Jurkat, Clone E6-1 (cell line): ENCODE results near the gene PLOD3.
"Not testable (repeated sequence)": the region's sequence is repeated elsewhere in the genome, so short reads cannot be mapped to it uniquely, and the experiment has no call there.

ENCODE experiments used
- DNase-seq: peaks from one replicate; pipeline ENCODE4 v3.0.0-alpha.2; 2011; ENCODE audit warnings: low read depth, low spot score
- H3K4me3 ChIP-seq: 2 replicates; pipeline ENCODE4 v1.5.1; 2011; ENCODE audit warnings: mild to moderate bottlenecking, low read length, control low read depth, moderate library complexity

Gene PLOD3

DNA sequence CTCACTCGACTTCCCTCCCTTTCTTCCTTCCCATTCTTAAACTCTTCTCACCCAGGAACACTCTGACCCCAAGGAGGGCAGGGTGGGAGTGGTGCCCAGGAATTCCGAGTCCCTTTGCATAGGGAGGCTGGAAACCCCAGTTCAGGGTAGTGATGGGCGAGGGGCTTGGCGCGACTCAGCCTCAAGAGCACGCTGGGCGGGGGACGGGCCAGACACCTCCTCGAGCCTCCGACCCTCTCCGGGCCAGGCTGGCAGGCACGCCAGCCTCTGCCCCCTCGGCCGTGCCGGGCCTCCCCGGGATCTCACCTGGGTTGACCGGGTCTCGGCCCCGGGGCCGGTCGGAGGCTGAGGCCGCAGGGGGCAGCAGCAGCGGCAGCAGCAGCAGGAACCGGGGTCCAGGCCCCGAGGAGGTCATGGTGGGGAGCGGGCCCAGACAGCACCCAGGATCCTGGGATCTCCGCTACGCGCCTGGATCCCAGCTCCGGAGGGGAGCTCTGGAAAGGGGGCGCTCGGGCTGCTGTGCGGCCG, 457 bp downstream of the PLOD3 start:
- H3K4me3 ChIP-seq: peak overlapping the region; percentile 94
- no peak for DNase-seq

DNA sequence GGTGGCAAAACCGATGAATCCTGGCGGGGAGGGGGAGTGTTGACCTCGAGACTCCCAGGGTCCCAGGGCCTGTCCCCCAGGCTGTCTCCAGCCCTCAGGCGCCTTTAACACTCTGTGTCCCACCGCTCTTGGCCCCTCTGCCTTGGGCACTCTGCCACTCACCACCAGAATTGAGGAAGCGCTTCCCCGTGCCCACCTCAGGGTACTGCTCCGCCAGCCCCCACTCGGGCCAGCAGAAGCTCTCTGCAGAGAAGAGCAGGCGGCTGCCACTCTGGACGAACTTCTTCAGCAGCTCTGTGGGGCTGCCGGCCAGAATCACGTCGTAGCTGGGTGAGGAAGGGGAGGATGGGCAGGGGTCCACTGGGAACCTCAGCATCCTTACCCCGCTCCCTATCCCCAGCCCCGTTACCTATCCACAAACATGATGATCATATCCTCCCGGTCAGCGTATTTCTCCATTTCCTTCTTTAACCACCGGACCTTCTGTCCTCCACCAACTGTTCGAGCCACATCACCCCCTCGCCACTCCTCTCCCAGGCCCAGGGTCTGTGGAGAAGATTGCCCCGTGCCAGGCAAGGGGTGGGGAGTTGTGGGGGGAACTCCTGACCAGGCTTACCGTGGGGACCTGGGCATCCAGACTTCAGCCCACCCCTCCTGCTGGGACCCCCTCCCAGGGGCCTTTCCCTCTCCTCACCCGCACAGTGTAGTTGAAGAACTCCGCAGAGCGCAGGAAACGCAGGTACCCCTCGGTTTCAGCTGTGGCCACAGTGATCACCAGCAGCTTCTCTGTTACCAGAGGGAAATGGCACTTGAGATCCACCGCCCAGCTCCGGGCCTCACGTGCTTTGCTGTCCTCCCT, 1.2 kb downstream of the PLOD3 start:
- H3K4me3 ChIP-seq: peak overlapping the region; percentile 94
- no peak for DNase-seq

DNA sequence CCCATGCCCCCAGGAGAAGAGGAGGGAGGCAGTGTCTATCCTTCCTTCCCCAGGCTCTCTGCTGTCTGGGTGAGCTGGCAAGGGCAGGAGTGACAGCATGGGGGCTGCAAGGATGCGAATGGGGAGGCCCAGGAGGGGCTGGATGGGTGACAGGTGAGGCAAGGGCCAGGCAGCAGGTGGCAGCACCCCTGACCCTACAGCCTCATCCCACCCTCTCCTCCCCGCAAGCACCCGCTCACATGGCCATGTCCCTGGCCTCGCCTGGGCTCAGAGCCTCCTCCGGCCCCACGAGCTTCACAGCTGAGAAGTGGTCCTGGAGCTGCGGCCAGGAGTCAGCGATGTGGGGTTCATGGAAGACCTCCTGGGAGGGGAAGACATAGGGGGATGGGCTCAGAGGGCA, 5.4 kb downstream of the PLOD3 start:
- no peak for DNase-seq
- H3K4me3 ChIP-seq: no peak overlapping the region

DNA sequence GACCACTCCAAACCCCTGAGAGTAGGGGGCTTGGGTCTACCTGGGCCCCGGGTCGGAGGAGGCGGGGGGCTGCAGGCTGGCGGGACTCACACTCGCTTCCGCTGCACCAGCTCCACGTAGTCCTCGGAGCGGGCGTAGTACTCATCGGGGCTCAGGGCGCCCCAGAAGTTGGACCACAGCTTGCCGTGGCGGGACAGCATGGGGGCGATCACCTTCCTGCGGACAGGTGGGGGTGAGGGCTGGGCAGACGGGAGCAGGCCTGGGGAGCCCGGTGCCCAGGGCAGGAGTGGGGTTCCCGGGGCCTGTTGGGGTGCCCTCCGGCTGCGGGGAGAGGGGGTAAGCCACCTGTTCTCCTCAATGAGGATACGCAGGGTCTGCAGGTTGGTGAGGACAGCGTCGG, 5.9 kb downstream of the PLOD3 start:
- no peak overlapping the region for H3K4me3 ChIP-seq

DNA sequence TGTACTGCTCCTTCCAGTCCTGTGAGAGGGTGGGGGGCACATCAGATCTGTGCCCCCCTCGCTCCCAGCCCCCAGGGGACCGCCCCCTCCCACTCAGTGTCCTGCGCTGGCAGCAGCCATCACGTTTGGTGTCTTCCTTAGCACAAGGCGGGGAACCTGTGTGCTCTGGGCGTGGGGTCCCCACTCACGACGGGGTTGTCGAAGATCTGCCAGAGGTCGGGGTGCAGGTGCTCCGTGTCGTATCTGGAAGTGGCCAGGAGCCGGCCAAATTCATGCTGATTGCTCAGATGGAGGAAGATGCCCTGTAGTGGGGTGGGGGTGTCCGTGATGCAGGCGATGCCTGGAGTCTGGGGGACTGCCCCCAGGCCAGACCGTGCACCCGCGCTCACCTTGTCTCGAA, 7.2 kb downstream of the PLOD3 start:
- DNase-seq: no peak
- no peak overlapping the region for H3K4me3 ChIP-seq

More for the DNA sequence above, 5.9 kb downstream of the PLOD3 start:
- DNase-seq: no peak

DNA sequence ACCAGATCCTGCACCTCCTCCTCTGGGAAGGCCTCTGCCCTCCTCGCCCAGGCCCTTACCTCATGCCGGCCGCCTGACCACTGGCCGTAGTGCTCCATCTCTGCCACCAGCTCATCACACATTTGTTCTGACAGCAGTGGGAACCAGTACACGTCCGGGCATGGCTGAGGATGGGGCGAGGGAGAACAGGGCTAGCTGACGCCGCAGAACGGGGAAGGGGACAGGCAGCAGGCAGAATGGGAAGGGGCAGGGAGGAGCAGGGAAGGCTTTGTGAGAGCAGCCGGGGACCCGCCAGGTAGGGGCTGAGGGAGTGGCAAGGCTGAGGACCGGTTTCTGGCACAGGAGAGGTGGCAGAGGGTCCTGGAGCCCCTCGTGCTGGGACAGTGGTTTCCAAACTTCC, 8.6 kb downstream of the PLOD3 start:
- no peak overlapping the region for H3K4me3 ChIP-seq
- no peak for DNase-seq

DNA sequence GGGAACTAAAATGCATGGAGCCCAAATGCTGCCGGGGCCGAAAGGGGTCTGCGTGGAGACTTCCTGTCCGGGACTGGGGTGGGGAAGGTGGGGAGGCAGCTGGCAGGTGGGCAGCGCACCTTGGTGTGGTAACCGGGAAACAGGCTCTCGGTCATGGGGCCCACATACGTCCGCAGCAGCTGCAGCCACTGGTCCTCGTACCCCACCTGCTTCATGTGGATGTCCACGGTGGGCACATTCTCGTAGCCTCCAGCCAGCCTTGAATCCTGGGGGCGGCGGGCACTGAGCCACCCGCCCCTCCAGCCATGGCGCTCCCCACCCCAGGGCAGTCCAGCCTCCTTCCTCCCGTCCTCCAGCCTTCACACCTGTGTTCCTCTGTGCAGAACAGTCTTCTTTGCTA, 9.9 kb downstream of the PLOD3 start:
- H3K4me3 ChIP-seq: no peak overlapping the region
- DNase-seq: no peak

DNA sequence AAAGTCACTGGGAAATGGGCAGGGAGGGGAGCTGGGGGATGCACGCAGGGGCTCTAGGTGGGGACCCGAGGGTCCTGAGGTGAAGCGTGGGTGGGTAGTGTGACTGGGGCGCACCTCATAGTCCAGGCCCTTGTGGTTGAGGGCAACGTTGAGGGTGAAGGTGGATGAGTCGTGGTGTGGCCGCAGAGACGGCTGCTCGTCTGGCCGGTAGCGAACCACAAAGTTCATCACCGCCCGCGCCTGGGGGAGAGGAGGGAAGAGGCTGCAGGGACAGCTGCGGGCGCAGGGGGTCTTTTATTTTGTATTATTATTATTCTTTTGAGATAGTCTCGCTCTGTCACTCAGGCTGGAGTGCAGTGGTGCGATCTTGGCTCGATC, 10.7 kb downstream of the PLOD3 start:
- DNase-seq: no peak
- no peak overlapping the region for H3K4me3 ChIP-seq

DNA sequence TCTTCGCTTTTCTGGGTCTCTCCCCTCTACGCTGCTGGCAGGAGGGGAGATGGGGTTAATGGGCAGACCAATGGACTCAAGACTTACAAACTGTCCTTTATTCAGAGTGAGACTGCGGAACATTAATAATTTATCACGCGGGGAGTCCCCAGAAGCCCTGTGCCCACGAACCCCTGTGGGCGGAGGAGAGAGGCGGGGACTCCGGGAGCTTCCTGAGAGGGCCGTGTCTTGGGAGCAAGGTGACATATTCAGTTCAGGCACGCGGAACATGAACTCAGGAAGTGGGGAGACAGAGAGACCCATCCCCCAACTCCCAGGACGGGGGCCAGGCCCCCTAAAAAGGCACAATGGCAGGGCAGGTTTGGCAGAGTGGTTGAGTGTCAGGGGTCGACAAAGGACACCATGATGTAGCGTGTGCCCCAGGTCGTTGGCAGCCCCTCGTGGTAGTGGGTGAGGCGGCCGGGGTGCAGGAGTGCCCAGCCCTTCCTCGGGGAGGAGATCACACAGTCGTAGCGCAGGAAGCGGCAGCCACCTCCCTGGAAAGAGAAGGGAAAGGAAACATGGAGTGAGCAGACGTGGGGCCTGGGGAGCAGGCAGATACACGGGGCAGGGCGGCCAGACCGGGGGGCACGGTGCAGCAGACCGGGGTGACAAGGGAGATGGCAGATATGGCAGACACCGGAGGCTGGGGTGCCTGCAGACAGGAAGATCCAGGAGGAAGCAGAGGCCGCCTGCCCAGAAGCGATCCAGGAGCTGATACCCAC, 11.3 kb downstream of the PLOD3 start:
- H3K4me3 ChIP-seq: no peak overlapping the region
- no peak for DNase-seq

DNA sequence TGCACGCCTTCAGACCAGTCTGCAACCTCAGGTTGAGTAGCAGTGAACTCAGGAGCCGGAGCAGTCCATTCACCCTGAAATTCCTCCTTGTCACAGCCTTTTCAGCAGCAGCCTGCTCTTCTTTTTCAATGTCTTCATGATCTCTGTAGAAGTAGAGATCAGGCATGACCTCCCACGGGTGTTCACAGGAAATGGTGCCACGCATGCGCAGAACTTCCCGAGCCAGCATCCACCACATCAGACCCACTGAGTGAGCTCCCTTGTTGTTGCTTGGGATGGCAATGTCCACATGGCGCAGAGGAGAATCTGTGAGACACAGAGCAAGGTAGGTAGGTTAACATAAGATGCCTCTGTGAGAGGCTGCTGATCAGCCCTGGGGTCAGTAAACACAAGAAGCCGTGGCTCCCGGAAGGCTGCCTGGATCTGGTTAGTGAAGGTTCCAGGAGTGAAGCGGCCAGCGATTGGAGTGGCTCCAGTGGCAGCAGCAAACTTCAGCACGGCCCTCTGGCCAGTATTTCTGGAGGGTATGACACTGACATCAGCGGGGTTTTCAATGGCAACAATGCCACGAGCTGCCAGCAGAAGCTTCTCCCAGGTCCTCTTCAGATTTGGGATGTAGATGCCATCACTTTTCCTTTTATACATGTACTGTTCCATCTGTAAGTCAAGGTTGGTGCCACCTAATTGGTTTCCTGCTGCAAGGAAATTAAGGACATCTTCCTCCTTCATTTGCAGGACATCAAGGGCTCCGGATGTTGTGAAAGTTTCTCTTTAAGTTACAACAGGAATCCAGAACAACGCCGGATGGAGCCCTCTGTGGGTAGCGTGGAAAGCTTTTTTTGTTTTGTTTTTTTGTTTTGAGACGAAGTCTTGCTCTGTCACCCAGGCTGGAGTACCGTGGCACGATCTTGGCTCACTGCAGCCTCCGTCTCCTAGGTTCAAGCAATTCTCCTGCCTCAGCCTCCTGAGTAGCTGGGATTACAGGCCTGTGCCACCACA, 13.3 kb downstream of the PLOD3 start:
- H3K4me3 ChIP-seq, DNase-seq: not testable (repeated sequence)

DNA sequence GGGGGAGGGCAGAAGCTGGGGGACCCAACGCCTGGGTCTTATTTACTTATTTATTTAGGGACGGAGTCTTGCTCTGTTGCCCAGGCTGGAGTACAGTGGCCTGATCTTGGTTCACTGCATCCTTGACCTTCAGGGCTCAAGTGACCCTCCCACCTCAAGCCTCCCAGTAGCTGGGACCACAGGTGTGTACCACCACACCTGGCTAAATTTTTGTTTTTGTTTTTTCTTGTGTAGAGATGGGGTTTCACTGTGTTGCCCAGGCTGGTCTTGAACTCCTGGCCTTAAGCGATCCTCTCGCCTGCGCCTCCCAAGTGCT, 14.8 kb downstream of the PLOD3 start:
- DNase-seq: no peak
- no peak overlapping the region for H3K4me3 ChIP-seq

DNA sequence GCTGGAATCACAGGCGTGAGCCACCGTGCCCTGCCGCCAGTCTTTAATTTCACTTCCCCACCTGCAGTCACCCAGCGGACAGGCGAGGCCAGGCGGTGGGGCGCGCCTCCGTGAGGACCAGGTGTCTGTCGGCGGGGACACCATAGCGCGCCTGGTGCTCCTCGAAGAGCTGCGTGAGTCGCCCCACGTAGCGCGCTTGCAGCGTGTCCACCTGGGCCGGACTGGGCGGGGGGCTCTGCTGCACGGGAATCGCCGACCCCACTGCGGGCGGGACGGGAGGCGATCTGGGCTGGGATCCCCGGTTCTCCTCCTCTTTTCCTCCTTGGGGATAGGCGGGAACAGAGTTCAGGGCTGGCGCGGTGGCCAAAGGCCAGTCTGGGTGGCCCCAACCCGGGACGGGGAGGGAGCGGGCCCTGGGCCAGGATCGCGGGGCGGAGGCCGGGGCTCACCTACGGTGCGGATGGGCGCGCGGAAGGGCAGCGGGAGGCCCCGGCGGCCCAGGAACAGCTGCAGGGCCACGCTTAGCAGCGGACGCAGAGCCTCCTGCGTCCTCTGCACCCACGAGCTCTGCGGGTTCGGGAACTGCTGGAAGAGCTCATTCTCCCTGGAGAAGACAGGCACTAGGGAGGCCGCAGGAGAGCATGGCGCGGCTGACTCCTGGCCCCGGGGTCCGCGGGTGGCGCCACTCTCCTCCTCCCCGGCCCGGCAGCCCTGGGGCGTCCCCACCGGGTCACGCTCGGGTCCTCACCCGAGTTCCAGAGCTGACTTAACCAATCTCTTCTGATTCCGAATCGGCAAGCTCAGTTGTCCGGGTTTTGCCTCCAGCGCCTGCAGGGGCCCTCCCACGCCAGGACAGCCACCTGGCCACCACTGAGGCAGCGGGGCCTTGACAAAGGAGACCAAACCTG, 15.4 kb downstream of the PLOD3 start:
- H3K4me3 ChIP-seq: no peak overlapping the region
- no peak for DNase-seq

DNA sequence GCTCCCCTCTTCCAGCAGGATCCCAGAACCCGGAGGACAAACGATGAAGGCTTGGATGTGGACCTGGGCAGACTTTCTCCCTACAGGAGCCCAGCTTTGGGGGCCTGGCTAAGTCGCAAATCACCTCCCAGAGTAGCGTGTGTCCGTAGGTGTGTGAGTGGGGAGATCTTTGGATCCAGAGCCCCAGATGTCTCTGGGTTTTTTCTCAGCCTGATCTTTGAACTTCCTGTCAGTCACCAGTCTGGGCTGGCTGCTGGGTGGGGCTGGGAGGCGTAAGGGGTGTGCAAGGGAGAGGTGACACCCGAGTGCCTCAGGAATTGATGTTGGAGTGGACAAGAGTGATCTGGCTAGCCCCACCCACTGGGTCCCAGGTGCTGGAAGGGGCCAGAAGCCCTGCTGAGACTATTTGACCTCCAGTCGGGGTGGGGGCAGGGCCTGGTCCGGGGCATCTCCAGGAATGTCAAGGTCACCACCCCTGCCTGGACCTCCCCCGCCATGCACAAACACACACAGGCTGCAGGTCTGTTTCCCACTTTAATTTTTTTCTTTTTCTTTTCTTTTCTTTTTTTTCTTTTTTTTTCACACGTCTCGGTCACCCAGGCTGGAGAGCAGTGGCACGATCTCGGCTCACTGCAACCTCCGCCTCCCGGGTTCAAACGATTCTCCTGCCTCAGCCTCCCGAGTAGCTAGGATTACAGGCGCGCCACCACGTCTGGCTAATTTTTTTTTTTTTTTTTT, 16.4 kb downstream of the PLOD3 start, which contains the start of gene MOGAT3:
MOGAT3 (minus strand) TSS at position 175 of the 738 bp plus-strand sequence. CDS start 182 bp downstream, outside the sequence.
- H3K4me3 ChIP-seq: no peak within 1 kb of the TSS
- DNase-seq: no peak

DNA sequence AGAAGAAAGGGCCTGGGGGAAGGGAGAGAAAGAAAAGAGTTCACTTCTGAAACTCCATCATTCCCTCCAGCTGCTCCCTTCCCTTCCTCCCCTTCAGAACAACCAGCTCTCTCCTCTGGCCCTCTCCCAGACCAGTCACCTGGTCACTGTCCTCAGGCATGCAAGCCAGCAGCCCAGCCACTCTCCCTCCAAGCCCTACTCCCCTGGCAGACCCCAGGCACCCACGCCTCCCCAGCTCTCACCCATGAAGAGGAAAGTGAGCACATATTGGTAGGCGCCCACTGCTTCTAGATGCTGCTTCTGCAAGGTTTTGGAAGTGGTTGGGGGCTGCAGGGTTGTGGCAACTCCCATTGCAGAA, 16.9 kb downstream of the PLOD3 start:
- DNase-seq: no peak
- no peak overlapping the region for H3K4me3 ChIP-seq

DNA sequence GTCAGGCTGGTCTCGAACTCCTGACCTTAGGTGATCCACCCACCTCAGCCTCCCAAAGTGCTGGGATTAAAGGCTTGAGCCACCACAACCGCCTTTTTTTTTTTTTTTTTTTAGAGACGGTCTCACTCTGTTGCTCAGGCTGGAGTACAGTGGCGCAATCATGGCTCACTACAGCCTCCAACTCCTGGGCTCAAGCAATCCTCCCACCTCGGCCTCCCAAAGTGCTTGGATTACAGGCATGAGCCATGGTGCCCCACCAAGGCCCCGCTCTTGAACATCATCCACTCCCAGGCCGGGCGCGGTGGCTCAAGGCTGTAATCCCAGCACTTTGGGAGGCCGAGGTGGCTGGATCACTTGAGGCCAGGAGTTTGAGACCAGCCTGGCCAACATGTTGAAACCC, 17.9 kb downstream of the PLOD3 start:
- not testable (repeated sequence) for DNase-seq, H3K4me3 ChIP-seq

DNA sequence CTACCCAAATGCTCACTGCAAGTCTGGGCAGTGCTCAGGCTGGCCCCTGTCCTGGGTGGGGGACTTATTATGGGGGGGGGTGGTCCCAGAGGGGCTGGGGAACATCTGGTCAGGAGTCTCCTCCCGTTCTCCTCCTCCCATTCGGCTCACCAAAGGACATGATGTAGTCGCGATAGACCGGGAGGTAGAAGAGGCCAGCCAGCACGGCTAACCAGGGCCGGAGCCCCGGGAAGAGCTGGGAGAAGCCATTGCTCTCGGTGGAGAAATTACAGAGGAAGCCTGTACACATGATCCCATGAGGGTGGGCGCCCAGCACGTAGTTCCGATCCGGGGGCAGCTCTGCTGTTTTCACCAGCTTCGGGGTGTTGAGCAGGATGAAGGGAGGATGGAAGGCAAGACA, 18.9 kb downstream of the PLOD3 start:
- no peak overlapping the region for H3K4me3 ChIP-seq
- no peak for DNase-seq

DNA sequence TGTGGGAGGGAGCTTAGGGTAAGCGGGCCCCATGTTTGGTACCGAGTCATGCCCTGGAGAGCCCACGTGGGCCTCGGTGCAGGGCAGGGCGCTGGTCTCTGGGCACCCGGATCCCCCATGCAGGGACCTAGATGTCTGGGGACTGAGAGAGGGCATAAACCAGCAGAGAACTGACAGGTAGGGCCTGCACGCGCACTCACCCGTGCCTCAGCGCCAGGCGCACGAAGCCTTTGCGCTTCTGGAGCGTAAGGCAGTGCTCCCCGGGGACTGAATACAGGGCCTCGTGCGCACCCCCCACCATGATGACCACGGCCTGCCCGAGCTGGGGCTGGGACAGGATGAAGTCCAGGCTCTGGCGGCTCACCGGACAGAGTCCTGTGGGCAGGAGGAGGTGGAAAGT, 19.4 kb downstream of the PLOD3 start:
- H3K4me3 ChIP-seq: no peak overlapping the region
- no peak for DNase-seq

DNA sequence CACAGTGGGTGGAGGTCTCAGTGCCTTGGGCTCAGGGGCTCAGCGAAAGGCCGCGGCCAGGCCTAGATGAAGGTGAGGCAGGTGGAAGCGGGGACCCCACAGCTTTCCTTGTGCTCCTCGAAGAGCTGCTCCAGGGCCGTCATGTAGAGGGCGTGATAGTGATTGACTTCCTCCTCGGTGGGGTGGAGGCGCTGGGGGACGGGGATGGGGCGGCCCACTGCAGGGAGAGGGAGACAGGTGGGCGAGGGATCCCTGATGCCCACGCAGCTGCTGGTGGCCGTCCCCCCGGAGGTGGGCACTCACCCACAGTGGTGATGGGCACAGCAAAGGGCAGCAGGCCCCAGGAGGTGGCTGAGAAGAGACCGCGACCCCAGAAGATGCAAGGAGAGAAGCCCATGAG, 21.5 kb downstream of the PLOD3 start:
- no peak for DNase-seq
- H3K4me3 ChIP-seq: no peak overlapping the region
